Ramos (cell line): ENCODE results near the gene MTHFD1L.

Source experiments
- in situ Hi-C: fragments of 300-500 bp; cut with MboI; formaldehyde crosslinking; loops from one replicate; pipeline ENCODE4 v1.14.3; 2022; ENCODE audit warnings: low sequenced_read_pairs; ENCODE audit not compliant: unreplicated experiment

The MTHFD1L gene

GRCh38 chr6:151058021-151058733 is 192.7 kb downstream of the MTHFD1L start:
- in situ Hi-C loops = no loop called here

DNA sequence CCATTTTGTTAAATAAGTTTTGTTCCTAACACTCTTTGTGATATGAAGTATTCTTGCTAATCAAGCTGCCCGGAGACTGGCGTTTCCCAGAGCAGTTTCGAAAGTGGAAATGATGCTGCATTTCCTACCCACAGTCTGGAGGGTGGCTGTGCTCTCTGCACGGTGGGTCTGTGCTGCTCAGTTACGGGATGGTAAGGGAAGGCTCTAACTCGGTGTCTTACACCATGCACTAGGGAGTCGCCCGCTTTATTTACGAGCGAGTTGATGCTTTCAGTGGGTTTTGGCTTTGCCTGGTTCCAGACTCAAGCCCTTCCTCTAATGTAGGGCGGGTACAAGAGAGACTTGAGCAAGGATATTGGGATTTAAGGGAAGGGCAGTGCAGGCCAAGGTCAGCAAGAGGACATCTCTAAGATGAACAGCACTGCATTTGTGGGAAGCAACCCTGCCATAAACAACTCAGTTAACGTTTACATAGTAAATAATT is 194.2 kb downstream of the MTHFD1L start:
- in situ Hi-C loops = no loop called here

- in situ Hi-C loops = no loop called here
These were observed 194.7 kb downstream of the MTHFD1L start for GRCh38 chr6:151060096-151060765.

GRCh38 chr6:151060766-151061531 is 195.4 kb downstream of the MTHFD1L start:
- in situ Hi-C loops = no loop called here

DNA sequence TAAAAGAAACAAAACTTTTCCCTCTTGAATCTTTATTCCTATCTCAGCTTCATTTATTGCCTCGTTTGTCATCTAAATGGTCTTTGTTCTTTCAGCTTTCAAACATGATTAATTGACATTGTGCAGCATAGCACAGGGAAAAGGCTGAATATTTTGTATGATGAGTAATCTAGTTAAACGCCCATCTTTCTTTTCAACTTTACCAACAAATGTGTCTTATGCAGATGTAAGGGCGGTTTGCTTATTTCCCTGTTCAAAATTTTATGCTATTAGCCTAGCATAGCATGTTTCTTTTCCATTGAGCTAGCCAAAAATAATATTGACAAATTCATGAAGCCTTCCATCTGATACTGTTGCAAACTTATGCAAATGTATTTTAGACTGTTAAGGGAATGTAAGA is 197.8 kb downstream of the MTHFD1L start:
- in situ Hi-C loops = no loop called here

- in situ Hi-C loops = no loop called here
These were observed 198.5 kb downstream of the MTHFD1L start for GRCh38 chr6:151063842-151064647.

GRCh38 chr6:151065027-151065815 is 199.7 kb downstream of the MTHFD1L start:
- in situ Hi-C loops = no loop called here

GRCh38 chr6:151067684-151068596 is 202.4 kb downstream of the MTHFD1L start:
- in situ Hi-C loops = no loop called here

DNA sequence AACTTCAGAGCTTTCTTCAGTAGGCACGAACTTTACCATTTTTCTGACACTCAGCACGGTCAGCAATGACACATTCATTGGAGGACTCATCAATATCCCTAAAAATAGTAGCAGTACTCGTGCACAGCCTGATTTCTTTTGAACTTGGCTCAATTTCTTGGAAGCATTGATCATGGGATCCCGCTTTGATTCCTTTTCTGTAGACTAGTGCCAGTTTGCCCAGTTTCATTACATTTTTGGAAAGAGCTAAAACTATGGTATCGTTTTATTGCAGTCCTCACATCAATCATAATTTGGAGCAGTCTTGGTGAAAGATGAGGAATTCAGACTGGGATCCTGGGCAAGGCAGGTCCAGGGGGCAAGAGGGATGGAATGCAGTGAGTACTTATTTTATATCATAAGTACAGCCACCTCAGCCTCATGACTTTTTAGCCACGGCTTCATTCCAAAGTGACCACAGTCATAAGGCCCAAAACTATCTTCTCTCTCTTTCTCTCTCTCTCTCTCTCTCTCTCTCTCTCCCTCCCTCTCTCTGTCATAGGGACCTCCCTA is 203.3 kb downstream of the MTHFD1L start:
- in situ Hi-C loops = no loop called here

GRCh38 chr6:151069641-151070040 is 204.1 kb downstream of the MTHFD1L start:
- in situ Hi-C loops = no loop called here

- in situ Hi-C loops = no loop called here
These were observed 205.1 kb downstream of the MTHFD1L start for GRCh38 chr6:151070631-151071051.

- in situ Hi-C loops = no loop called here
These were observed 205.8 kb downstream of the MTHFD1L start for GRCh38 chr6:151071295-151071694.

- in situ Hi-C loops = no loop called here
These were observed 207.6 kb downstream of the MTHFD1L start for GRCh38 chr6:151073146-151073545.

- in situ Hi-C loops = no loop called here
These were observed 208.2 kb downstream of the MTHFD1L start for GRCh38 chr6:151073701-151074100.

DNA sequence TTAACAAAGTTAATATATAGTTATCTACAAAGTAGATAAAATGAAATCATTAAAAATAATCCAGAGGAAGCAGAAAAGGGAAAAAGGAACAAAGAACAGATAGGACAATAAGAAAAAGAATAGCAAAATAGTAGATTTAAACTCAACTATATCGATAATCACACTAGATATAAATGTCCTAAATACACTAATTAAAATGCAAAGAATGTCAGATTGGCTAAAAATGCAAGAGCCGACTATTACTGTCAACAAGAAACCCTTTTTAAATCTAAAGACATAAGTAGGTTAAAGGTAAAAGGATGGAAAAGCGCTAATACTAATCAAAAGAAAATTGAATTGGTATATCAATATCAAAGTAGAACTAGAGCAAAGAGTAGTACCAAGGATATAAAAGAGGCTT is 209.5 kb downstream of the MTHFD1L start:
- in situ Hi-C loops = no loop called here

DNA sequence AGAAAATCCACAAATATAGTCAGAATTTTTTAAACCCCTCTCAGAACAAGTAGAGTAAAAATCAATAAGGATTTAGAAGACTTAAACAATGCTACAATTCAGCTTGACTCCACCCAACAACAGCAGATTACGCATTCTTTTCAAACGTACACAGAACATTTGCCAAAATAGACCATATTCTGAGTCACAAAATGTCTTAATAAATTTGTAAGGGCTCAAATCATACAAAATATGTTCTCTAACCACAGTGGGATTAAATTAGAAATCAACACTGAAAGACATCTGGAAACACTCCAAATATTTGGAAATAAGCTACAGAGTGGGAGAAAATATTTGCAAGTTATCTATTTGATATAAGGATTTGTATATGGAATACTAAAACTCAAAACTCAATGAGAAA is 210.0 kb downstream of the MTHFD1L start:
- in situ Hi-C loops = no loop called here

DNA sequence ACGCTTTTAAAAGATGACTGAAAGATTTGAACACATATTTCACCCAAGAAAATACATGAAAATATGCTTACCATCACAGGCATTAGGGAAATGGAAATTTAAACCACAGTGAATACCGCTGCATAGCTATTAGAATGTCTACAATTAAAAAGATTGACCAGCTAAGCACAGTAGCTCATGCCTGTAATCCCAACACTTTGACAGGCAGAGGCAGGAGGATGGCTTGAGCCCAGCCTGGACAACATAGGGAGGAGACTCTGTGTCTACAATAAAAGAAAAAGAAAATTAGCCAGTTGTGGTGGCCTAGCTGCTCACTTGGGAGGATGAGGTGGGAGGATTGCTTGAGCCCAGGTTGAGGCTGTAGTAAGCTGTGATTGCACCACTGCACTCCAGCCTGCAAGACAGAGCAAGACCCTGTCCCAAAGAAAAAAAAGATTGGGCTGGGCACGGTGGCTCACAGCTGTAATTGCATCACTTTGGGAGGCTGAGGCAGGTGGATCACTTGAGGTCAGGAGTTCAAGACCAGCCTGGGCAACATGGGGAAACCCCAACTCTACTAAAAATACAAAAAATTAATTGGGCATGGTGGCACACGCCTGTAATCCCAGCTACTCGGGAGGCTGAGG is 210.5 kb downstream of the MTHFD1L start:
- in situ Hi-C loops = no loop called here

DNA sequence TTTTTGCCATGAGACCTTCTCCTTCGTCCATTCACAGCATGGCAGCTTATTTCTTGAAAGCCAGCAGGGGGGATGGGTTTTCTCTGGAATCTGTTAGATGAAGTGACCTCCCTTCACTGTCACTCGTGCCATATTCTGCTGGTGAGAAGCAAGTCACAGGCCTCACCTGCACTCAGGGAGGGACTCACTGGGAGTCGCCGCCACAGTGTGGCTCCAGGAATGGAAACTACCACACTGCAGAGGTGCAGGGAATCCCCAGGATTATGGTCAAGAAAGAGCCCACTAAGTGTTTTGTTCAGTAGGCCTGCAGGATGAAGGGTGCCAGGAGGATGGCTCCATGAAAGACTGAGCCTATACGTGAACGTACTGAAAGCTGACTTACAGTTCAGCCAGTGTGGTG is 213.2 kb downstream of the MTHFD1L start:
- in situ Hi-C loops = no loop called here
